Measurements from ENCODE around the gene PAPOLG.
A peak's percentile ranks its signal among the peaks of the same experiment; 100 is the strongest.
"Not testable (repeated sequence)": the region's sequence is repeated elsewhere in the genome, so short reads cannot be mapped to it uniquely, and the experiment has no call there.

The PAPOLG gene

DNA sequence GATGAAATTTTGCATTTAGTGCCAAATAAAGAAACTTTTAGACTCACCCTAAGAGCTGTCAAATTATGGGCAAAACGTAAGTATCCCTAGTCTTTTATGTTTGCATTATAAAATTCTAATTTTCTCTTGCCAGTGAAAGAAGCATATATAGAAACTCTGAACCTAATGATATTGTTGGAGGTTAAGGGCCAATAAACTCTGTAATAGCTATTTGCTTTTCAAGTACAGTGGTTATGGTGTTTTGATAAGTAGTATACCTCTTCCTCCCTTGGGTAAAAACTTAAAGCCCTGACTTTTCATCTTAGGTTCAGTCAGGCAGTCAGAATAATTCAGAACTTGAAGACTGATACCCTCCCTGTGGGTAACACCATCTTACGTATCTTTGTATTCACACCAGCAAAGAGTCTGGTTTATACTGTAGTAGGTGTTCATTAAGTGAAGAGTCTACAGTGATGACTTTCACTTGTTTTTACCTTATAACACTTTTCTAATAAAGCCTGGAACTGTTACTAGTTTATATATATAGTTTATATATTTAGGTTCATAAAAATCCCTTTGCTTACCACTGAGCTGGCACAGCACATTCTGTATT, 19.1 kb downstream of the PAPOLG start:
- no peak for DNase-seq (ENCODE audit: low spot score)

DNA sequence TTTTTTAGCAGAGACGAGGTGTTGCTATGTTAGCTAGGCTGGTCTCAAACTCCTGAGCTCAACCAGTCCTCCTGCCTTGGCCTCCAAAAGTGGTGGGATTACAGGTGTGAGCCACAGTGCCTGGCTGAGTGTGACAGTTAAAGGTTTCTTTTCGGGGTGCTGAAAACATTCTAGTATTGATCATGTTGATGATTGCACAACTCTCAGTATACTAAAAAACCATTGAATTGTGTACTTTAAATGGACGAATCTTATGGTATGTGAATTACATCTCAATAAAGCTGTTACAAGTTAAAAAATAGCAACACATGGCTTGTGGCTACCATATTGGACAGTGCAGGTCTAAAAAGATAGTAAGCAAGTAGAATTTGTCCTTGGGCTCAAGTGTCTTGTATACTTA, 22.3 kb downstream of the PAPOLG start:
- DNase-seq (ENCODE audit: low spot score): no peak

DNA sequence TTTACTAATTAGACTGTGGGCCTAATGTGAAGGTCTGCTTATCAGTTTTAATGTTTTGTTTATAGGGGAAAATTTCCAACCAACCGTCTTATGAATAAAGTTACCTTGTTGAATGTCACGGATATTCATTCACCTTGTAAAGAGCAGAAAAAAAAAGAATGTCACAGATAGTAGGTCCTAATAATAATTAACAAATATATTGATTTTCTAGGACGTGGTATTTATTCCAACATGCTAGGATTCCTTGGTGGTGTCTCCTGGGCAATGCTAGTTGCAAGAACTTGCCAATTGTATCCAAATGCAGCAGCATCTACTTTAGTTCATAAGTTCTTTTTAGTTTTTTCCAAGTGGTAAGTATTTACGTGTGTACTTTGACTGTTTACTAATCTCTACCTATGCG, 23.4 kb downstream of the PAPOLG start:
- no peak for DNase-seq (ENCODE audit: low spot score)

DNA sequence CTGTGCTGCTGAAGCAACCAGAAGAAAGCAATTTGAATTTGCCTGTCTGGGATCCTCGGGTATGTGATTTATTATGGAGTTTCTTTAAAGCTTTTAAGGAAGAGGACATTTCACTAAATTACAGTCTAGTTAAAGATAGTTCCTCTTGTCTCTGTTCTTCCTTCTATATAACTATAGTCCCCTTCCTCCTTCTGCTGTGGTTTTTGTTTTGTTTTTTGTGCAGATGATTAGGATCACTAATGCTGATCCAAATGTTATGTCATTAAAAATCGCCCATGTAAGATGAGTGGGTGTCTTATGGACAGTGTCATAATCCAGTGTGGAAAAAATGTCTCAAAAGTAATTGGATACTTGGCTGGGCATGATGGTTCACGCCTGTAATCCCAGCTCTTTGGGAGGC, 24.7 kb downstream of the PAPOLG start:
- no peak for DNase-seq (ENCODE audit: low spot score)

DNA sequence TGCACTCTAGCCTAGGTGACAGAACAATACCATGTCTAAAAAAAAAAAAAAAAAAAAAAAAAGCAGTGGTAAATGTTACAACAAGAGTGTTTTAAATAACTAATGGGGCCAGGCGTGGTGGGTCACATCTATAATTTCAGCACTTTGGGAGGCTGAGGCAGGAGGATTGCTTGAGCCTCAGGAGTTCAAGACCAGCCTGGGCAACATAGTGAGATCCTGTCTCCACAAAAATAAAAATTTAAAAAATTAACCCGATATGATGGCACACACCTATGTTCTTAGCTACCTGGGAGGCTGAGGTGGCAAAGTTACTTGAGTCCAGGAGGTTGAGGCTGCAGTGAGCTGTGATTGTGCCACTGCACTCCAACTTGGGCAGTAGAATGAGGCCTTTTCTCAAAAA, 37.1 kb downstream of the PAPOLG start:
- no peak for DNase-seq (ENCODE audit: low spot score)

DNA sequence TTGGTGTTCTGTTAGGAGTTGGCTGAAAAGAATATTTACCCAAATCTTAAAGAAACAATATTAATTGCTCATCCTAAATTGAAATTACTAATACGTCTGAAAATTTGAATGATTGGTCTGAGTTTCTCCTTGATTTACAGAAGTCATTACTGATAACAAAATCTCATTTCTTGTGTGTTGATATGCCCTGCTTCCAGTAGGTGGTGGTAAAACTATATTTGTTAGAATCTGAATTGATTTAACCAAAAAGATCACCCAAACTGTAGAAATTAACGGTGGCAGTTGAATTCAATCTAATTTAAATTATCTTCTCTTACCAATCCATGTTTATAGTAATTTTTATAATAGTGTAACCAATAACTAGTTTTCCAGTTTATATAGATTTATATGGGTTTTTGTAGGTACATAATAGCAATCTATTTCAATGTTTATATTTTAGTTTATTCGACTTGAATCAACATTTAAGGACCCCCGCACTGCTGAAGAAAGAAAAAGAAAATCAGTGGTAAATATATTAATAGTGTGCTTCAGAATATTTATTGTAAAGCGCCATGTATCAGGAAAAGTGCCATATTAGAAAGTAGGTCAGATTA, 38.3 kb downstream of the PAPOLG start:
- peak; percentile 58 for DNase-seq (ENCODE audit: low spot score)

DNA sequence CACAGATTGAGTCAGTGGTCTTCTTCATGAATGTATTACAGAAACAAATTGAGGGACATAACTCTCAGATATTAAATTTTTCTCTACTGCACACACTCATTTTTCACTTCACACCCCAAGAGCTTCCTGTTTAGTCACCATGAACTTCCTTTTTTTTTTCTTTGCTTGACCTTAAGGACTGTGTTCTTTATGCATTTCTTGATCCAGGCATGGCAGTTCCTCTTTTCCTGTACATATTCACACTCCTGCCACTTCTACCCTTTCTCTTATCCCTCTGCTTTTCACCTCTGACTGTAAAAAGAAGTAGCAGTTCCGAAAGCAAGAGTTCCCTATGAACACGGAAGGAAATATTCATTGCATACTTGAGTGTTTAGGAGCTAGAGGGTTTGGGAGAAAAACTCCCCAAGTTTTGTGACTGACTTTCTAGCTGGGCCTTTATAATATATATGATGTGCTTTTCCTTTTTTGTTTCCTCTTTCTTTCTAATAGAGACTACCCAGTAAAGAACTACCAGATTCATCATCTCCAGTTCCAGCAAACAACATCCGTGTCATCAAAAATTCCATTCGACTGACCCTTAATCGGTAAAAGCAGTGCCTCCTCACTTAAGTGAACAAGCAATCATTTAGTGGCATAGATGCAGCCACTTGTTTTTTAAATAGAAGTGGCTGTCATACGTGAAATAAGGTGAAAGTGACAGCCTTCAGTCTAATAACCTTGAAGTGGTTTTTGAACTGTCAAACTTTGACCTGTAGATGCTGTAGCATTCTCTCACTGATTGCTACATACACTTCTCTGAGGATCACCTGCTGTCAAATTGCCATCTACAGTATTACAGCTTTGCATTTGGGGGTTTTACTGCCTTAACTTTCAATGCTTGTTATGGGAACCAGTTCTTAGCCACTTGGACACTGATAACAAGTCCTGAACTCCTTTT, 40.8 kb downstream of the PAPOLG start:
- DNase-seq (ENCODE audit: low spot score): no peak

DNA sequence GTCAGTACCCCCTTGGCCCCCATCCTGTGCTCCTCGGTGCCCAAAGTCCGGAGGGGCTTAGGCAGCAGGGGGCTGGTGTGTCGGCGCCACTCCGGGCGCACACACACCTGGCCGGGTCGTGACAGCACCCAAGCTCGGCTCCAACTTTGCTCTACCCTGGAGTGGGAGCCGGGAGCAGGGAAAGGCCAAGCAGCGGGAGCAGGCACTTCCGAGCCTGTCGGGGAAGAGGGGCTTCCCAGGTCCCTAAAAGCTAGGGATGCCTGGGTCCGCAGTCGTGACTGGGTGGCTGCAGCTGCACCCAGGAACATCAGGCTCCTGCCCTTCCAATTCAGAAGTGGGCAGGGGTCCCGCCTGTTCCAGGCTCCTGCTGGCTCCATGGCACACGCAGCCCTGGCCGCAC, 48.4 kb downstream of the PAPOLG start:
- DNase-seq (ENCODE audit: low spot score): no peak

DNA sequence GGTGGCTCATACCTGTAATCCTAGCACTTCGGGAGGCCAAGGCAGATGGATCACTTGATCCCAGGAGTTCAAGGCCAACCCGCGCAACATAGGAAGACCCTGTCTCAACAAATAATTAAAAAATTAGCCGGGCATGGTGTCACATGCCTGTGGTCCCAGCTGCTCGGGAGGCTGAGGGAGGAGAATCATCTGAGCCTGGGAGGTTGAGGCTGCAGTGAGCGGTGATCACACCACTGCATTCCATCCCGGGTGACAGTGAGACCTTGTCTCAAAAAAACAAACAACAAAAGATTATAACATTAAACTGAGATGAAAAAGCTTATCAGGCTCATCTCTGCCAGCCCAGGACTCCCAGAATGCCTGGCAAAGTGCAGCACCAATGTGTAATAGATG, 50.5 kb downstream of the PAPOLG start:
- no peak for DNase-seq (ENCODE audit: low spot score)

DNA sequence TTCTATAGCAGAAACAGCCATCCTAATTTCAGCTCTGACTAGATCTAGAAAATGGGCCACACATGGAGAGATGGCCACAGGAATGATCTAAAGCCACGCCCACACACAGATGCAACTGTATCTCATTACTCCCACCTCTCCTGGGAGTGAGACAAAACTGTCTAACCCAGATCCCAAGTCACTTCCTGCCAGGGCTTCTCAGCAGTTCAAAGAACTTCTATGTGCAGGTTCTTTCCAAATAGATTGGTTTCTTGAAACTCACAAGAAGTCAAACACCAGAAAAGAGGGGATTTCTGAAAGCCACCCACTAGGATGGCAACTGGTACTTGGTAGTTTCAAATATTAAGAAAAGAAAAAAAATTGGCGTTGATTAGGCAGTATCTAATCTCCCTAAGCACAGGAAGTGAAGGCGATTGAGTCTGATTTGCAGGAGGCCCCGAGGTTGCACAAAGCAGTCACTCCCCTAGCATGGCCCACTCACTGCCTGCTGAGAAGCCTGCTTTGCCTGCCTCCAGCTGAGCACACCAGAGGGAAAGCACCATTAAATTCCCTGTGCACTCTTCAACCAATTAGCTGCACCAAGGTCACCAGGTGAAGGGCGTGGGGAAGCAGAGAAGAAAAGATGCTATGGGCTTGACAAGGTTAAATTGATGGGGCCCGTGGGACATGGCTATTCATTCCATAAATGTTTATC, 51.1 kb downstream of the PAPOLG start:
- DNase-seq (ENCODE audit: low spot score): peak; percentile 38

DNA sequence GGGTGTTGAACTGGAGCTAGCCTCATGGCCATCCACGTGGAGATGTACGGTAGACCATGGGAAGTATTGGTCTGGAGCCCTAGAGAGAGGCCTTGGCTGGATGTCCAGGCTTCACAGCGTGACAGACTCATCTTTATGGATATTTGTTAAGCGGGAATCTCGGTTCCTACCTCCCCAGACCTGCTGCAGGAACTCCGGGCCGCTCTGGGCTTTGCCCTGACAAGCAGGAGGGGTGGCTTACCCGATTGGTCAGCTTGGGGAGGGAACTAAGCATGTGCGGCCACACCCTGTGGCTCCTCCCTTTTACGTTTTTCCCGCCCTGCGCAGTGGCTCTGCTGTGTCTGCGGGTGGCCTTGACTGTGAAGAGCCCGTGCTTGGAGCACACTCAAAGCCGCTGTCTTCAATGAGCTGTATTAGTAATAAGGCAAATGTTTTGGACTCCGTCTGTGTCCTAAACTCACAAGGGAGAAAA, 52.3 kb downstream of the PAPOLG start:
- DNase-seq (ENCODE audit: low spot score): peak; percentile 15

DNA sequence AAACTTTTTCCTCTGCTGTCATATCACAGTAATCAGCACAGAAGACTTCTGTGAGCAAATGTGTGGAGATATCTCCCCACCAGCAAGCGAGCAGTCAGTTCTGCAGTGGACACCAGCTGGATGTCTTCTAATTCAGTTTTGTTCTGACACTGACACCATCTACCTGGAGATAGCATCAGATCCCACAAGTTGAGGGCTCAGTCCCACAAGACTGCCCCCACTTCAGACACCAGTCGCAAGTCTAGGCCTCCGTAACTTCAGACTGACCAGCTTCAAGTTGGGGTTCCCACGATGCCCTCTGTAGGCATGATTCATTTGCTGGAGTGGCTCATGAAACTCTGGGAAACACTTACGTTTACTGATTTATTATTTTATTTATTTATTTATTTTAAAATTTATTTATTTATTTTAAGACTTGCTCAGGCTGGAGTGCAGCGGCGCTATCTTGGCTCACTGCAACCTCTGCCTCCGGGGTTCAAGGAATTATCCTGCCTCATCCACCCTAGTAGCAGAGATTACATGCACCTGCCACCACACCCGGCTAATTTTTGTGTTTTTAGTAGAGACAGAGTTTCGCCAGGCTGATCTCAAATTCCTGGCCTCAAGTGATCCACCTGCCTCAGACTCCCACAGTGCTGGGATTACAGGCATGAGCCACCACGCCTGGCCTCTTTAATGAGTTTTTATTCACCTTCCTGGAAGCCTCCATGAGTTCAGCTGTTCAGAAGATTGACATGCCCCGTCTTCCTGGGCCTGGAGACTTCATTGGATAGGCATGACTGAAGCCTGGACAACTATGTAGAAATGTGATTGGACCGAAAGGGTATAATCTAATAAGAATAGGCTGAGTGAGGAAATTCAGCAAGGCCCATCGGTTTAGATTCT, 55.7 kb downstream of the PAPOLG start:
- DNase-seq (ENCODE audit: low spot score): no peak

DNA sequence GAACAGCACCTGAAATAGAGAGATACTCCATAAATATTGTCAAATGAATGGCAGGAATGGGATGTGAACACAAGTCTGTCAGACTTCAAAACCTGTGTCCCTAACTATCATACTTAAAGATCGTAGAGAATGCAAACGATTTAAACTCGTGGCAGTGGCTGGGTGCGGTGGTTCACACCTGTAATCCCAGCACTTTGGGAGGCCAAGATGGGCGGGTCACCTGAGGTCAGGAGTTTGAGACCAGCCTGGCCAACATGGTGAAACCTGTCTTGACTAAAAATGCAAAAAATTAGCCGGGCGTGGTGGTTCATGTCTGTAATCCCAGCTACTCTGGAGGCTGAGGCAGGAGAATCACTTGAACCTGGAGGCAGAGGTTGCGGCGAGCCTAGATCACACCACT, 61.1 kb downstream of the PAPOLG start:
- DNase-seq (ENCODE audit: low spot score): not testable (repeated sequence)

DNA sequence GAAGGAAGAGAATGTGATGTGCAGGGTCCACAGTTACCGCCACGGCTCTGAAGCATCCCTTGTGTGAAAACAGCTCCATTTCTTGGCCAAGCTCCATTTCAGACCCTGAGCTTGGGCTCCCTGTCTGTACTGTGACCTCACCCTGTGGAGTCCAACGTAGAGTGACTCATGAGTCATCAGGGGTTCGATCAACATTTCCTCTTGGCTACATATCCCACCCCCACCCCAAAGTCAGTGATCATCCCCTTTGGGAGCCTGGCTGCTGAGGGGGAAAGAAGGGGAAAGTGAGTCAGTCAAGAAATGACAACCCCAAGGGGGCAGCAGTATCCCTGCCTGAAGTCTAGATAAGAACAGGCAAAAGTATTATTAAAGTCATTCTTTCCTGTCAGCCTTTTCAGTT, 62.2 kb downstream of the PAPOLG start:
- DNase-seq (ENCODE audit: low spot score): no peak

DNA sequence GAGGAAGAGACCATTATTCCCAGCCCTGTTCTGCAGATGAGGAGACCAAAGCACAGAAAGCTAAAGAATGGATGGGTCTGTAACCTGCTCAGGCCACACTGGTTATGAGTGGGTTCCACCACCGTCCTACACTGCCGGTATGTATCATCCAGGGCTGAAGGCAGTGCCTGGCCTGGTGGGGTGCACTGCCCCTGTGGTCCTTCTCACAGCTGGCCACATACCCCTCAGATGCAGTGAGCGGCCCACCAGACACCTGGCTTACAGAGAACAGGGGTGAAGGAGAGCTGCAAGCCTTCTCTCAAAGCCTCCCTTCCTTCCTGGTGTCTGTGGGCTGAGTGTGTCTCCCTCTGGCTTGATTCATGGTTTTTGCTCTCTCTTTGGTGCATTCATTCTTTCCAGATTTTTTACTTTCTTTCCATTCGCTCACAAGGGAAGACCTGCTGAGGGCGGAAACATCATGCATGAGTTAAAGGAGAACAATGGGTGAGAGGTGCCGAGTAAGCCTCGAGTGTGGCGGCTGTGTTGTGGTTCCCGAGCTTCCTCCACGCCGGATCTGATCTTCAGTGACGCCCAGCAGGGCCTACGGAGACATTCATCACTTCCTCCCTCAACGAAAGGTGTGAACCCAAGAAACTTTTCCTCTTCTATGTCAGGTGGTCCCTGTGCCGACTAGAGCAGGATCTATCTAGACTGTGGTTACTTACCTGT, 63.2 kb downstream of the PAPOLG start:
- DNase-seq (ENCODE audit: low spot score): no peak

DNA sequence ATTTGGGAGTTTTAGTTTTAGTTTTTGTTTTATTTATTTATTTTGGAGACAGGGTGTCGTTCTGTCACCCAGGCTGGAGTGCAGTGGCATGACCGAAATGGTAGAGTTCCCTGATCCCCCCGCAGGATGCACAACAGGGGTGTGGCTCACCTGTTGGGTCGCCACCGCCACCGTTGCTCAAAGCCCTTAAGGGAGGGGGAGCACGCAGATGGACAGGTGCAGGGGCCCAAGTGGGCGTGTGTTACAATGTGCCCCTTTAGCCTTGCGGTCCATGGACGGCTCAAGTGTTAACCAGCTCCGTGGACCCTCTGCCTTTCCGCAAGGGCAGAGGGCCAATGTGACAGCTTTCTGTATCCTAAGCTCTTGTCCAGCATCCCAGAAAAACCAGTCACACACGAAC, 63.9 kb downstream of the PAPOLG start:
- no peak for DNase-seq (ENCODE audit: low spot score)

DNA sequence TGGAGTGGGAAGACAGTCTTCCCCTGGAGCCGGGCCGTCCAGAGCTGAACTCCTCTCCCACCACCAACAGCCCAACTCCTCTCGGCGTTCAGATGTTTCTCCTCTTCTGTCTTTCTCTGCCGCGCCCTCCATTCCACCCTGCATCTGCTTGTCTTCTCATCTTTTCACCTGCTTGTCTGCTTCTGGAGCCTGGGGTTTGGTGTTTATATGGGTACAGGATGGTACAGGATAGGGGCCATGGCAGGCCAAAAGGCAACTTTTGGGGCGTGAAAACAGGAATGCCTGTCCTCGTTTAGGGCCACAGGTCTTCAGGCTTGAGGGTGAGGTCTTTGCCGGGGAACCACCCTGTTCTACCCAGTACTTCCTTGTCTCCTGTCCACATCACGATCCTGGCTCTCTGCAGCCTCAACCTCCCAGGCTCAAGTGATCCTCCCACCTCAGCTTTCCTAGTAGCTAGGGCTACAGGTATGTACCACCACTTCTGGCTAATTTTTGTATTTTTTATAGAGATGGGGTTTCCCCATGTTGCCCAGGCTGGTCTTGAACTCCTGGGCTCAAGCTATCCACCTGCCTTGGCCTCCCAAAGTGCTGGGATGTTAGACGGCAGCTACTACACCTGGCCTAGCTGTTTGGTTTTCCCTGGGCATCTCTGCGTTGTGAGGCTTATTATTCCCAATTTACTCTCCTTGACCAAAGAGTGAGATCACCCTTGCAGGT, 64.5 kb downstream of the PAPOLG start:
- no peak for DNase-seq (ENCODE audit: low spot score)

DNA sequence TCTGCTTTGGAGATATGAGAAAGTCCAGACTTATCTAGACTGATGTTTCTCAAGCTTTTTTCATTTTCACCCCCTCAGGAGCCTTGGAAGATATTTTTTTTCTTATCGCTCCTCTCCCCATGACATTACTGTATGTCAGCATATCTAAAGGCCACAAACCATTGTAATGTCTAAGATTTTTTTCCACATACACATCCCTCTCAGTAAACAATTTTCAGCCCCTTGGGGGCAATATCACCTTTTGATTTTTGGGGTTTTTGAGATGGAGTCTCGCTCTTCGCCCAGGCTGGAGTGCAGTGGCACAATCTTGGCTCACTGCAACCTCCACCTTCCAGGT, 65.0 kb downstream of the PAPOLG start:
- DNase-seq (ENCODE audit: low spot score): no peak

DNA sequence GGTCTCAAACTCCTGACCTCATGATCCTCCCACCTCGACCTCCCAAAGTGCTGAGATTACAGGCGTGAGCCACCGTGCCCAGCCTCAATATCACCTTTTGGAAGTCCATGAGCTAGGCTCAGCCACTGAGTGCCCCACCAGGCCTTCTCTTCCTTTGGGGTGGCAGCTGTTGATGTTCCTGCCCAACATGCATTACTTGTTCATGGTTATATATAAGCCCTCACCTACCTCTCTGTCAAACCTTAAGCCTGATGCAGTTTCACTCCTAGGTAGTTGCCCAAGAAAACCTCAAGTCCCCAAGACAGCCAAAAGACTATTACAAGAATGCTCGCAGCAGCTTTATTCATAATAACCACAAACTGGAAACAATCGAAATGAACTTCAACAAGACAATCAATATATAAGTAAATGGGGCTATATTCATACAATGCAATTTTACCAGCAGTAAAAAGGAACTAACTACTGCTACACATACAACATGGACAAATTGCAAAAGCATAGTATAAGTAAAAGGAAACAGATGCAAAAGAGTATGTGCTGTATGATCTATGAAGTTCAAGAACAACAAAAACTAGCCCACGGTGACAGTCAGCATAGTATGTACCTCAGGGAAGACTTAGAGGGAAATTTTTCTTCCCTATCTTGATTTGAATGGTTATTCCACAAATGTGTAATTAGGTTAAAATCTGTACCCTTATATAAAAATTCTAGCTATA, 65.7 kb downstream of the PAPOLG start:
- no peak for DNase-seq (ENCODE audit: low spot score)

DNA sequence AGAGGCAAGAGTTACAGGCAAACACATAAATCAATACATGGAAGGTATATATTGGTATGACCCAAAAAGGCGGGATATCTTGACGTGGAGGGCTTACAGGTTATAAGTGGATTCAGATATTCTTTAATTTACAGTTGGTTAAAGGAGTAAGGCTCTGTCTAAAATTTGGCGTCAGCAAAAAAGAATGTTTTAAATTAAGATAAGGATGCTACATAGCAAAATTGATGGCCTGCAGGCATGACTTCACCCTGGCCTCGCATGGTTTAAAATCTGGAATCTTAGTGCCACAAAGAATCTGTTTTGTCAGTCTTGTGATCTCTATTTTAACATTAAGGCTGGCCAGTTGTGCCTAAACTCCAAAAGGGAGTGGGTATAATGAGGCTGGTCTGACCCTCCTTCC, 66.9 kb downstream of the PAPOLG start:
- DNase-seq (ENCODE audit: low spot score): no peak

Data from COLO829 (cell line).